ENCODE measurements around the gene TMEM204.

GRCh38 chr16:1518626-1519135 lies 14.8 kb upstream of the TMEM204 start:
- TF ChIP-seq PRDM10 (tag by site-specific recombination; IDR thresholded peaks at IDR 0.05) = no peak
- no peak for TF ChIP-seq ZNF121 (tag by site-specific recombination; IDR thresholded peaks at IDR 0.05)
- no peak for TF ChIP-seq CTCF (tag by site-specific recombination; IDR thresholded peaks at IDR 0.05)
